HG03135 (cell line): Measurements from ENCODE around the gene EBLN2.
A peak's percentile ranks its signal among the peaks of the same experiment; 100 is the strongest.

Experiments used
- ATAC-seq: cut with Tn5 transposase; IDR thresholded peaks from one replicate; pipeline ENCODE4 v1.9.1; 2021; ENCODE audit warnings: mild to moderate bottlenecking, moderate library complexity; ENCODE audit not compliant: unreplicated experiment

EBLN2 gene

GRCh38 chr3:73100741-73101559 is 39.5 kb downstream of the EBLN2 start:
- ATAC-seq, result peak; percentile 94

GRCh38 chr3:73101881-73102280 is 40.4 kb downstream of the EBLN2 start:
- ATAC-seq, result no peak

GRCh38 chr3:73107215-73107614 is 45.8 kb downstream of the EBLN2 start:
- ATAC-seq, result no peak

GRCh38 chr3:73107676-73108187 is 46.3 kb downstream of the EBLN2 start:
- ATAC-seq, result no peak

GRCh38 chr3:73108750-73109149 is 47.3 kb downstream of the EBLN2 start:
- no peak for ATAC-seq

- no peak for ATAC-seq
These were observed 49.1 kb downstream of the EBLN2 start for GRCh38 chr3:73110530-73110929.
